Measurements from ENCODE around the gene COPS9.

The COPS9 gene

GRCh38 chr2:240109386-240109785, 26.7 kb downstream of the COPS9 start:
- no peak for DNase-seq
- TF ChIP-seq GATA1 (IDR thresholded peaks at IDR 0.05; ENCODE audit: low read depth, low read length): no peak
- TF ChIP-seq POLR2A (IDR thresholded peaks at IDR 0.05; ENCODE audit: low read length): no peak

GRCh38 chr2:240107477-240107796, 28.7 kb downstream of the COPS9 start:
- no peak for DNase-seq
- TF ChIP-seq POLR2A (IDR thresholded peaks at IDR 0.05; ENCODE audit: low read length): no peak
- TF ChIP-seq GATA1 (IDR thresholded peaks at IDR 0.05; ENCODE audit: low read depth, low read length): no peak

GRCh38 chr2:240106765-240107476, 29.2 kb downstream of the COPS9 start:
- no peak for TF ChIP-seq GATA1 (IDR thresholded peaks at IDR 0.05; ENCODE audit: low read depth, low read length)
- TF ChIP-seq POLR2A (IDR thresholded peaks at IDR 0.05; ENCODE audit: low read length): no peak
- no peak for DNase-seq

- DNase-seq: no peak
- no peak for TF ChIP-seq GATA1 (IDR thresholded peaks at IDR 0.05; ENCODE audit: low read depth, low read length)
- no peak for TF ChIP-seq POLR2A (IDR thresholded peaks at IDR 0.05; ENCODE audit: low read length)
Observed at GRCh38 chr2:240105982-240106381, 30.1 kb downstream of the COPS9 start.

GRCh38 chr2:240103136-240103535, 33.0 kb downstream of the COPS9 start:
- TF ChIP-seq POLR2A (IDR thresholded peaks at IDR 0.05; ENCODE audit: low read length) (no peak), GATA1 (IDR thresholded peaks at IDR 0.05; ENCODE audit: low read depth, low read length) (no peak)
- DNase-seq: no peak

- TF ChIP-seq POLR2A (IDR thresholded peaks at IDR 0.05; ENCODE audit: low read length): no peak
- no peak for TF ChIP-seq GATA1 (IDR thresholded peaks at IDR 0.05; ENCODE audit: low read depth, low read length)
- no peak for DNase-seq
Observed at GRCh38 chr2:240098349-240098748, 37.8 kb downstream of the COPS9 start.

- no peak for DNase-seq
- no peak for TF ChIP-seq POLR2A (IDR thresholded peaks at IDR 0.05; ENCODE audit: low read length)
Observed at GRCh38 chr2:240095556-240096523, 40.3 kb downstream of the COPS9 start.

GRCh38 chr2:240089306-240089705, 46.8 kb downstream of the COPS9 start:
- TF ChIP-seq GATA1 (IDR thresholded peaks at IDR 0.05; ENCODE audit: low read depth, low read length) (no peak), POLR2A (IDR thresholded peaks at IDR 0.05; ENCODE audit: low read length) (no peak)
- DNase-seq: no peak

GRCh38 chr2:240086563-240086962, 49.5 kb downstream of the COPS9 start:
- DNase-seq: no peak
- TF ChIP-seq GATA1 (IDR thresholded peaks at IDR 0.05; ENCODE audit: low read depth, low read length) (no peak), POLR2A (IDR thresholded peaks at IDR 0.05; ENCODE audit: low read length) (no peak)

Data from erythroblast (primary cell).